B cell (primary cell): ENCODE results near the gene BABAM2.

Experiments used
- EZH2 ChIP-seq: IDR thresholded peaks from 2 replicates; pipeline ENCODE4 v1.6.1; 2012; ENCODE audit warnings: borderline replicate concordance, low read depth, mild to moderate bottlenecking, moderate library complexity, low read length; ENCODE audit not compliant: insufficient read depth, poor library complexity, severe bottlenecking
- TF ChIP-seq, protein P1 (sequence below): fragments of 200-600 bp; IDR thresholded peaks from one replicate; pipeline ENCODE4 v1.8.0; 2022; ENCODE audit warnings: antibody characterized with exemption, mild to moderate bottlenecking

DNA sequence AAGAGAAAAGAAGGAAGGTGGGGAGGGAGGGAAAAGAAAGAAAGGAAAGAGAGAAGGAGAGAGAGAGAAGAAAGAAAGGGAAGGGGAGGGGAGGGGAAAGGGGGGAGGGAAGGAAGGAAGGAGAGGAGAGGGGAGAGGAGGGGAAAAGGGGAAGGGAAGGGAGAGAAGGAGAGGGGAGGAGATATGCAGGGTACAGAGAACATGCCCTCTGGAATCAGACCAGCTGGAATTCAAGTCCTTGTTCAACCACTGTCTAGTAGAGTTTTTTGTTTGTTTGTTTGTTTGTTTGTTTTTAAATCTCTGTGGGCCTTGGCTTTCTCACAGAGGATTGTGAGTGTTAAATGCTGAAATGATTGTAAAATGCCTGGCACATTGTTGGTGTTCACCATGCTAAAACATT, 424.4 kb downstream of the BABAM2 start:
- TF ChIP-seq, protein P1, sequence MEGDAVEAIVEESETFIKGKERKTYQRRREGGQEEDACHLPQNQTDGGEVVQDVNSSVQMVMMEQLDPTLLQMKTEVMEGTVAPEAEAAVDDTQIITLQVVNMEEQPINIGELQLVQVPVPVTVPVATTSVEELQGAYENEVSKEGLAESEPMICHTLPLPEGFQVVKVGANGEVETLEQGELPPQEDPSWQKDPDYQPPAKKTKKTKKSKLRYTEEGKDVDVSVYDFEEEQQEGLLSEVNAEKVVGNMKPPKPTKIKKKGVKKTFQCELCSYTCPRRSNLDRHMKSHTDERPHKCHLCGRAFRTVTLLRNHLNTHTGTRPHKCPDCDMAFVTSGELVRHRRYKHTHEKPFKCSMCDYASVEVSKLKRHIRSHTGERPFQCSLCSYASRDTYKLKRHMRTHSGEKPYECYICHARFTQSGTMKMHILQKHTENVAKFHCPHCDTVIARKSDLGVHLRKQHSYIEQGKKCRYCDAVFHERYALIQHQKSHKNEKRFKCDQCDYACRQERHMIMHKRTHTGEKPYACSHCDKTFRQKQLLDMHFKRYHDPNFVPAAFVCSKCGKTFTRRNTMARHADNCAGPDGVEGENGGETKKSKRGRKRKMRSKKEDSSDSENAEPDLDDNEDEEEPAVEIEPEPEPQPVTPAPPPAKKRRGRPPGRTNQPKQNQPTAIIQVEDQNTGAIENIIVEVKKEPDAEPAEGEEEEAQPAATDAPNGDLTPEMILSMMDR = no peak
- TF ChIP-seq EZH2 = no peak
